Testis (tissue), 3 donors: ENCODE measurements around the gene ZGPAT. TPM values are rescaled to one million over a fixed set of nuclear protein-coding genes. Genes with fewer than 3 reads are reported as not detected.
"Not testable (repeated sequence)": the region's sequence is repeated elsewhere in the genome, so short reads cannot be mapped to it uniquely, and the experiment has no call there.

Source experiments
- DNase-seq: peaks from one replicate; pipeline ENCODE4 v3.0.0-alpha.2; 2019
- H3K27ac ChIP-seq, 2 donors: fragments of 200-600 bp; sonication (generic); one replicate each; pipeline ENCODE4 v1.5.1; 2019
- H3K27me3 ChIP-seq: fragments of 200-600 bp; sonication (generic); one replicate; pipeline ENCODE4 v1.5.1; 2019
- H3K36me3 ChIP-seq: fragments of 200-600 bp; sonication (generic); one replicate; pipeline ENCODE4 v1.5.1; 2017; ENCODE audit warnings: low read depth; ENCODE audit errors: missing control alignments
- H3K4me1 ChIP-seq: fragments of 200-600 bp; sonication (generic); one replicate; pipeline ENCODE4 v1.5.1; 2019
- H3K4me3 ChIP-seq, 2 donors: fragments of 200-600 bp; sonication (generic); one replicate each; pipeline ENCODE4 v1.5.1; 2017 to 2019
- H3K9me3 ChIP-seq: fragments of 200-600 bp; sonication (generic); one replicate; pipeline ENCODE4 v1.5.1; 2017
- CTCF ChIP-seq, 3 experiments: fragments of 450-650 bp in 2 of 3; fragments of 200-600 bp in 1 of 3; sonication (generic) in 1 of 3; IDR thresholded peaks; one replicate each; pipeline ENCODE4 v1.5.1; 2016 to 2019; ENCODE audit warnings: antibody characterized with exemption in 3 of 3, mild to moderate bottlenecking in 2 of 3, moderate library complexity in 1 of 3
- POLR2A ChIP-seq: fragments of 450-650 bp; IDR thresholded peaks from one replicate; pipeline ENCODE4 v1.6.1; 2017; ENCODE audit warnings: antibody characterized with exemption, mild to moderate bottlenecking, moderate library complexity
- WGBS, 2 donors: methylation state at CpG; one replicate each; pipeline ENCODE4 v1.1.5; 2018; 5-methylcytosine and 5-hydroxymethylcytosine counted together
- intact Hi-C: fragments of 100-400 bp; cut with DNase I; formaldehyde crosslinking; loops from one replicate; pipeline ENCODE4 v1.15.1; 2023; ENCODE audit warnings: low total_unique reads
- polyA plus RNA-seq: library from polyadenylated mRNA; stranded (reverse); fragments of 350-450 nt; fragmentation: Illumina TruSeq; extraction: RNeasy Lipid Tissue Mini Kit (QIAGEN cat#74804); gene quantifications from one replicate; pipeline ENCODE4 v1.2.3, GENCODE V29; 2014; ENCODE audit warnings: low read depth, low replicate concordance; ENCODE audit not compliant: insufficient read depth
- total RNA-seq, 2 donors: library from RNA; depleted of rRNA; stranded (reverse); fragments of >200 nt; gene quantifications; one replicate each; pipeline ENCODE4 v1.2.3, GENCODE V29; 2016

Gene ZGPAT
- total and polyA plus RNA-seq, 3 donors from 2014 or later, result 43.1 to 57.3 (median 53.1) TPM

GRCh38 chr20:63775096-63775978, 67.5 kb downstream of the ZGPAT start:
- H3K9me3 ChIP-seq, result no peaks in the 10 kb centered on the region
- peak; percentile 73 for DNase-seq
- intact Hi-C loops, result no loop called here
- WGBS, 2 donors, result 40 to 56% methylated on average over 27 to 67 of the region's 67 CpGs
- H3K36me3 ChIP-seq, result no peaks in the 10 kb centered on the region
- TF ChIP-seq CTCF (IDR thresholded peaks at IDR 0.05) (peak; percentile 53 to 68 (median 60)), POLR2A (no peak)
- peak overlapping the region in 1 of 2 donors; percentile 15 for H3K4me3 ChIP-seq
- H3K27ac ChIP-seq, result no peak overlapping the region
- peaks cover 31% of the 10 kb centered on the region for H3K4me1 ChIP-seq
- no peaks in the 10 kb centered on the region for H3K27me3 ChIP-seq

GRCh38 chr20:63776875-63777274, 69.0 kb downstream of the ZGPAT start:
- H3K9me3 ChIP-seq, H3K27me3 ChIP-seq, DNase-seq, H3K27ac ChIP-seq, intact Hi-C loops, H3K36me3 ChIP-seq, H3K4me3 ChIP-seq: not testable (repeated sequence)
- WGBS, 2 donors, result 85% methylated on average over 19 to 23 of the region's 23 CpGs
- H3K4me1 ChIP-seq, result peaks cover 31% of the 10 kb centered on the region

- Histone ChIP-seq H3K27ac (no peak overlapping the region), H3K9me3 (no peaks in the 10 kb centered on the region), H3K27me3 (no peaks in the 10 kb centered on the region), H3K4me1 (peaks cover 31% of the 10 kb centered on the region), H3K36me3 (no peaks in the 10 kb centered on the region), H3K4me3 (no peak overlapping the region)
- DNase-seq, result no peak
- no peak for TF ChIP-seq CTCF (IDR thresholded peaks at IDR 0.05)
- no peak for TF ChIP-seq POLR2A
- intact Hi-C loops, result no loop called here
- WGBS, 2 donors, result 88 to 94% methylated on average over 13 of the region's 13 CpGs
These were observed 69.8 kb downstream of the ZGPAT start for GRCh38 chr20:63777614-63778013.

- Histone ChIP-seq H3K36me3 (no peaks in the 10 kb centered on the region), H3K27ac (no peak overlapping the region), H3K4me3 (no peak overlapping the region), H3K4me1 (peaks cover 26% of the 10 kb centered on the region), H3K9me3 (no peaks in the 10 kb centered on the region), H3K27me3 (no peaks in the 10 kb centered on the region)
- no peak for TF ChIP-seq POLR2A
- no peak for TF ChIP-seq CTCF (IDR thresholded peaks at IDR 0.05)
- no peak for DNase-seq
- 72 to 73% methylated on average over 17 to 19 of the region's 19 CpGs for WGBS, 2 donors
- intact Hi-C loops, result no loop called here
These were observed 70.4 kb downstream of the ZGPAT start for GRCh38 chr20:63778034-63778752.

- H3K4me3 ChIP-seq, result no peak overlapping the region
- no peaks in the 10 kb centered on the region for H3K9me3 ChIP-seq
- H3K27ac ChIP-seq, result no peak overlapping the region
- H3K4me1 ChIP-seq, result peaks cover 25% of the 10 kb centered on the region
- no peak for TF ChIP-seq CTCF (IDR thresholded peaks at IDR 0.05)
- no peak for TF ChIP-seq POLR2A
- DNase-seq, result no peak
- intact Hi-C loops, result no loop called here
- 77 to 84% methylated on average over 9 of the region's 9 CpGs for WGBS, 2 donors
- no peaks in the 10 kb centered on the region for H3K36me3 ChIP-seq
- no peaks in the 10 kb centered on the region for H3K27me3 ChIP-seq
These were observed 71.0 kb downstream of the ZGPAT start for GRCh38 chr20:63778857-63779256.
